K562 (cell line): ENCODE results near the gene HLA-DOA. TPM values are rescaled to one million over a fixed set of nuclear protein-coding genes. Genes with fewer than 3 reads are reported as not detected.

Experiments used
- CEBPZ ChIP-seq: fragments of 150-350 bp; IDR thresholded peaks from 2 replicates; pipeline ENCODE4 v1.6.1; 2014; ENCODE audit warnings: low read depth, mild to moderate bottlenecking, low read length, borderline replicate concordance
- ELF1 ChIP-seq: fragments of 200-800 bp; sonication (Bioruptor generic); IDR thresholded peaks from 2 replicates; pipeline ENCODE4 v1.6.1; 2016; ENCODE audit warnings: missing genetic modification characterization, missing compliant biosample characterization
- ETV6 ChIP-seq, 3 experiments: fragments of 150-350 bp in 1 of 3; sonication (generic) in 1 of 3; formaldehyde crosslinking in 1 of 3; IDR thresholded peaks; 2 replicates each; pipeline versions ENCODE4 v1.6.1 to v1.8.0; 2014 to 2022; ENCODE audit warnings: borderline replicate concordance in 2 of 3, low read depth in 2 of 3, antibody characterized with exemption in 1 of 3, low read length in 1 of 3, mild to moderate bottlenecking in 1 of 3, missing genetic modification reagents in 1 of 3
- FOXM1 ChIP-seq, 2 experiments: fragments of 450-650 bp in 1 of 2; sonication (generic) in 1 of 2; formaldehyde crosslinking in 1 of 2; IDR thresholded peaks; 2 replicates each; pipeline versions ENCODE4 v1.6.1 to v1.9.0; 2017 to 2022; ENCODE audit warnings: low read depth in 2 of 2, mild to moderate bottlenecking in 2 of 2, missing genetic modification reagents in 1 of 2, moderate library complexity in 1 of 2
- HDAC8 ChIP-seq: fragments of 450-650 bp; IDR thresholded peaks from 2 replicates; pipeline ENCODE4 v1.6.1; 2016; ENCODE audit warnings: mild to moderate bottlenecking, missing genetic modification characterization, moderate library complexity, missing compliant biosample characterization
- HINFP ChIP-seq: fragments of 450-650 bp; conservative IDR thresholded peaks from 2 replicates; pipeline ENCODE4 v1.6.1; 2016; ENCODE audit warnings: missing genetic modification characterization, low read depth, mild to moderate bottlenecking, control low read depth, missing compliant biosample characterization
- HNRNPL ChIP-seq: fragments of 200-400 bp; formaldehyde crosslinking; IDR thresholded peaks from 2 replicates; pipeline ENCODE4 v1.6.1; 2017; ENCODE audit warnings: low read depth, mild to moderate bottlenecking, low read length
- MAZ ChIP-seq, 2 experiments: fragments of 450-650 bp in 1 of 2; sonication (generic) in 1 of 2; formaldehyde crosslinking; IDR thresholded peaks in 1 of 2; conservative IDR thresholded peaks in 1 of 2; 2 replicates each; pipeline versions ENCODE4 v1.4.0 to v1.5.0; 2020; ENCODE audit warnings: mild to moderate bottlenecking in 1 of 2, missing genetic modification reagents in 1 of 2
- NFATC3 ChIP-seq: fragments of 450-650 bp; IDR thresholded peaks from 2 replicates; pipeline ENCODE4 v1.6.1; 2017; ENCODE audit warnings: mild to moderate bottlenecking
- PBX2 ChIP-seq, 2 experiments: IDR thresholded peaks in 1 of 2; conservative IDR thresholded peaks in 1 of 2; 2 replicates each; pipeline ENCODE4 v1.6.1; 2016; ENCODE audit warnings: low read depth in 2 of 2, mild to moderate bottlenecking in 1 of 2, missing compliant biosample characterization in 1 of 2, missing genetic modification characterization in 1 of 2, moderate library complexity in 1 of 2
- PHF8 ChIP-seq: fragments of 200-600 bp; sonication (generic); IDR thresholded peaks from 2 replicates; pipeline ENCODE4 v1.6.1; 2012; ENCODE audit warnings: mixed run types, mild to moderate bottlenecking, inconsistent platforms, low read length, moderate library complexity, borderline replicate concordance
- SMAD3 ChIP-seq: fragments of 450-650 bp; formaldehyde crosslinking; conservative IDR thresholded peaks from 2 replicates; pipeline ENCODE4 v1.4.0; 2020; ENCODE audit warnings: mild to moderate bottlenecking
- ZNF12 ChIP-seq: sonication (generic); formaldehyde crosslinking; IDR thresholded peaks from 2 replicates; pipeline ENCODE4 v1.4.0; 2020; ENCODE audit warnings: mild to moderate bottlenecking, missing genetic modification reagents
- ZNF280B ChIP-seq: fragments of 250-450 bp; sonication (Bioruptor Pico); IDR thresholded peaks from 2 replicates; pipeline ENCODE4 v1.5.1; 2021; ENCODE audit warnings: mild to moderate bottlenecking
- polyA plus RNA-seq, 8 experiments: library from polyadenylated mRNA; depleted of rRNA in 4 of 8; stranded (reverse) in 5 of 8; unstranded in 3 of 8; fragments of >200 nt; fragmentation: Nextera tagmentation in 2 of 8; fragmentation: Illumina TruSeq in 1 of 8; extraction: Ambion mirVana in 2 of 8; extraction: Trizol in 1 of 8; gene quantifications; 2 replicates each; pipeline versions ENCODE4 v1.2.1 to v1.2.3, GENCODE V29; 2011 to 2014; ENCODE audit warnings: inconsistent platforms in 1 of 8, missing spikeins in 1 of 8
- total RNA-seq, 7 experiments: library from RNA; depleted of rRNA in 6 of 7; stranded (reverse); fragments of >200 nt in 6 of 7; fragmentation: Illumina TruSeq in 2 of 7; extraction: Trizol in 2 of 7; gene quantifications; 2 replicates each; pipeline versions ENCODE4 v1.2.1 to v1.2.3, GENCODE V29; 2011 to 2021; ENCODE audit warnings: low replicate concordance in 1 of 7

Gene HLA-DOA
- total and polyA plus RNA-seq, 9 of the 15 experiments (the other 6 are each of a cell fraction or from before 2014, with no cell fraction given), result 0.07 TPM; not detected in 8

GRCh38 chr6:32974541-32975308 is 34.7 kb downstream of the HLA-DOA start (continued):
- no peak for TF ChIP-seq CEBPZ
- no peak for TF ChIP-seq ZNF280B (CRISPR knock-in tag)
- TF ChIP-seq HDAC8 (tag), result no peak
- no peak for TF ChIP-seq NFATC3
- TF ChIP-seq ZNF12 (CRISPR knock-in tag), result no peak
- TF ChIP-seq ETV6 (IDR thresholded peaks at IDR 0.05; ENCODE audit: borderline replicate concordance in 1 of 2, low read depth in 2 of 2, low read length in 1 of 2), result no peak
- TF ChIP-seq ETV6 (CRISPR knock-in tag; IDR thresholded peaks at IDR 0.05; ENCODE audit: borderline replicate concordance), result 0 out of 2 replicates have a peak, but pooled peaks have one; percentile 21
- no peak for TF ChIP-seq SMAD3 (CRISPR knock-in tag)
- no peak for TF ChIP-seq FOXM1 (IDR thresholded peaks at IDR 0.05; ENCODE audit: low read depth)
- TF ChIP-seq FOXM1 (CRISPR knock-in tag; IDR thresholded peaks at IDR 0.05; ENCODE audit: low read depth), result no peak
- no peak for TF ChIP-seq HINFP (tag)
- TF ChIP-seq PBX2 (CRISPR knock-in tag; IDR thresholded peaks at IDR 0.05; ENCODE audit: low read depth), result no peak
- no peak for TF ChIP-seq PBX2 (tag; conservative IDR thresholded peaks at IDR 0.05; ENCODE audit: low read depth)
- 0 out of 2 replicates have a peak, but pooled peaks have one; percentile 7 for TF ChIP-seq PHF8
- no peak for TF ChIP-seq MAZ (CRISPR knock-in tag; conservative IDR thresholded peaks at IDR 0.05 in 1 of 2, IDR thresholded peaks at IDR 0.05 in 1 of 2)
- TF ChIP-seq ELF1 (tag), result no peak
- no peak for TF ChIP-seq HNRNPL
